HG03095 (cell line): Measurements from ENCODE around the gene ASIC2.

Experiments used
- ATAC-seq: cut with Tn5 transposase; IDR thresholded peaks from one replicate; pipeline ENCODE4 v1.9.1; 2021; ENCODE audit warnings: moderate library complexity; ENCODE audit not compliant: unreplicated experiment

The ASIC2 gene

DNA sequence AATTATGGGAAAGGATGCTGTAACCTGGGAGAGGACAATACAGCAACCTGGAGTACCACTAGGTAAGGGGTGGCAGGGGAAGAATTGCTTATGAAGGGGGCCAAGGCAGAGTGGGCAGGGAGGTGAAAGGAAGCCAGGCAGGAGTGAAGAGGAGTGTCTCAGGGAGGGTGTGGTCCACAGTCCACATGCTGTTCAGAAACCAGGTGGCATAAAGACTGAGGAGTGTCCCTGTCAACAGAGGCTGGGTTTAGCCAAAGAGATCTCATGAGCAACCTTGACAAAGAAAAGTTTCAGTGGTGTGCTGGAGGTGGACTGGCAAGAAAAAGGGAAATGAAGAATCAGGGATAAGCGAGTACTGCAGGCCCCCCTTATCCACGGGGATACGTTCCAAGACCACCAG, 213.0 kb downstream of the ASIC2 start:
- ATAC-seq = no peak

DNA sequence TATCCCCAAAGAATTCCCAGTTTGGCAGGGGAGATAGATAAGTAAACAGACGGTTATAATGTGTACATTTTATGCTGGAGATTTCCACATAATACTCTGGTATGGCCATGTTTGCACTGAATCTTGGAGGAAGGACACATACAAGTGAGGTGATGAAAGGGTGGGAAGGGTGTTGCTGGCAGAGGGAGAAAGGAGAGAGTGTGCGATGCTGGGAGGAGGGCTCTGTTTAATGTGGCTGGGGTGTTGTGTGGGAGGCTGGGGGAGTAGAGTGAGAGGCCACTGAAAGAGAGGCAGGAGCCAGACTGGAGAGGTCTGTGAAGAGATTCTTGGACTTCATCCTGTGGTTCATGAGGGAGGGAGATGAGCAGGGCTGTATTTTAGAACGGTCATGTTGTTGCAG, 213.9 kb downstream of the ASIC2 start:
- no peak for ATAC-seq

- no peak for ATAC-seq
Observed at GRCh38 chr17:33076979-33077378, 216.1 kb downstream of the ASIC2 start.

- ATAC-seq = no peak
Observed at GRCh38 chr17:33073416-33073815, 219.7 kb downstream of the ASIC2 start.

- ATAC-seq = no peak
Observed at GRCh38 chr17:33072421-33073161, 220.5 kb downstream of the ASIC2 start.

GRCh38 chr17:33071656-33072055, 221.4 kb downstream of the ASIC2 start:
- no peak for ATAC-seq

GRCh38 chr17:33057564-33057963, 235.5 kb downstream of the ASIC2 start:
- ATAC-seq = no peak

DNA sequence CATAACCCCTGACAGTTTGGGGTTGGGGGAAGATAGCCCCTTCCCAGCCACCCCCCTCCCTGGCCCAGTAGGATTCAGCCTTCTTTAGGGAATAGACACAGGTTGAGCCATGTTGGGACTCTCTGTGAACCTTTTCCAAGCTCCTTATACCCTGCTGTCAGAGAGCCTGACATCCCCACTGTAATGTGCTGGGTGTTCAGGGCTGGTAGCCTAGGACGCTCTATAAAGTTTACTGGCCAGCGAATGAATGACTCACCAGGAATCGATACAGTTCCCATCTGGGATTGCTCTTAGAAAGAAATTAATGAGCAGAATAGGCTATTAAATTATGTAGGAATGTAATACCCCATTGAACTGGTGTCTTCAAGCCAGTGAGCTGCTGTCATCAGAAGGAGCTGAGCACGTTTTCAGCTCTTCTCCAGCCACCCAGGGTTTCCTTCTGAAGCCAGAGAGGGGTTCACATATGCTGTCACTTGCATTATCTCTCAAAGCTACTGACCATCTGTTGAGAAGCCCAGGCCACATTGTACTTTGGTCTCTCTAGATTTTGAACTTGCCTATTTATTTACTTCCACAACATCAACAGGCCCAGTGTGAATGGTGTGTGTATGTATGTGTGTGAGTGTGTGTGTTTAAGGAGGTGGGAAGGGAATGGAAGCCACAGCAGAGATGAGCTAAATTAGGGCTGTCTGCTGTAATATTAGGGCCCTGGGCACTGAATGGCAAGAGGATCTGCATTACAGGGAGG, 236.5 kb downstream of the ASIC2 start:
- ATAC-seq = no peak

GRCh38 chr17:33055746-33056145, 237.3 kb downstream of the ASIC2 start:
- no peak for ATAC-seq

DNA sequence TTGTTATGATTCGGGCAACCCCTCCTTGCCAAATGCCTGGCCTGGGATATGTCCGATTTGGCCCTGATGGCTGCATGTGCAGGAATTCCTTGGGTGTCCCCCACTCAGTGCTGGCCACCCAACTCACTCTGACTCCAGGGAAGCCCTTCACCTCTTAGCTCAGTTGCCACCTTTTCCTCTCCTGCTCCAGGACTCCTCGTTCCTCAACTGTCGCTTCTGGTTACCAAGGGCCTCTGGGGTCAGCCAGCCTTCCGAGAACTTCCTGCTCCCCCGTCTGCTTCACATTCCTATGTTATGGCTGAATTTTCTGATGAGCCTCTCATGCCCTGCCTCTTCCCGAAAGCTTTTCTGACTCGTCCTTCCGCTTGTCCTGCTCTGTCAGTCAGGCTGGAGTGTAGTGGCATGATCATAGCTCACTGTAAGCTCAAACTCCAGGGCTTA, 237.9 kb downstream of the ASIC2 start:
- ATAC-seq = no peak

DNA sequence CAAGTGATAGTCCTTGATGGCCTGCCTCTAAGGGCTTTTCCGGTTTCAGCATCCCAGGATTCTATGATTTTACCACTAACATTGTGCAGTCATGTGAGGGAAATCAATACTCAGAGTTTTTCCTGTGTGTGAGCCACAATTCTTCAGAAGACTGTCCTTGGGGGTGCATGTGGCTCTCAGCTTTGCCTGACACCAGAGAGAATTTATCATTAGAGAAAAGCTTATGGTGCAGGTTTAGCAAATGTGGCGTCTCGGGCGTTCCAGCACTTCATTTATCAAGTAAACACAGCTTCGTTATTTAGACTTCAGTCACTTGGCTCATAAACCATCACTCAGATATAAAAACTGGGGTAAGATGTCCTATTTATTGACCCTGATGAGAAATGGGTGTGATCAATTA, 238.7 kb downstream of the ASIC2 start:
- ATAC-seq = no peak

DNA sequence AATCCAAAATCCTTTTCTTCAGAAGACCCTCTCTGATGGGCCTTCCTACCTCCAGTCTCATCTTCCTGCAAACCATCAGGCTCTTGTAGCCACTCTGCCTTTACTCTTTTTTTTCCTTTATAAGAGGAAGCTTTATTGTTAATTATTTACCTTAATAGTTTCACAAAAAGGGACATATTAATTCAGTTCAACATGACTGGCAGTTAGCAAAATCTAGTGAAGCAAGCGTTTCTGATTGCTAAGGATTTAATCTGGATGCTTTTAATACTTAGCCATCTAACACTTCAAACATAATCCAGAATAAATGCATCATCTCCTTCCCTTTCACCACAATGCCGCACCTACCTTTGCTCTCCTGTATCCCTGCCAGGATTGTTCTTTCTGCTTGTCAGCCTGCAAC, 239.4 kb downstream of the ASIC2 start:
- ATAC-seq = no peak

- ATAC-seq = no peak
Observed at GRCh38 chr17:33052856-33053255, 240.2 kb downstream of the ASIC2 start.

DNA sequence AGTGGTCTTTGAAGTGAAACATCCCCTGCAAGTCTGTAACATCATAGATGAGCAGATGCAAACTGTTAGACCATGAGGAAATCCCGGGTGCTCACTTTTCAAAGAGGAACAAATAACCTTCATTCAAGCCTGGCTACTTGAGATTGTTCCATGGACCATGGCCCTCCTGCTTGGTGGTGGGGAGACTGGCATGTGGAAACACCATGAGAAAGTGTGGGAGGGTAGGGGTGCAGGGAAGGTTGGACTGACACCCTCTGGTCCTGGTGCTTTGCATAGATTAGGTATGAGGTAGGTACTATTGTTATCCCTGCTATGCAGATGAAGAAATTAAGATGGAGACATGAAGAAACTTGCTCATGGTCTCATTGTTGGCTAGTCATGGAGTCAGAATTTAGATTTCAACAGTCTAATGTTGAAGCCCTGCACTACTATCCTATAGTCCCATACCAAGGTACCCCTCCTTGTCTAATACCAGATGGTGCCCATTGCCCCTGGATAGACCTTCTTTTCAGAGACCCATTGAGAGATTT, 242.4 kb downstream of the ASIC2 start:
- no peak for ATAC-seq

DNA sequence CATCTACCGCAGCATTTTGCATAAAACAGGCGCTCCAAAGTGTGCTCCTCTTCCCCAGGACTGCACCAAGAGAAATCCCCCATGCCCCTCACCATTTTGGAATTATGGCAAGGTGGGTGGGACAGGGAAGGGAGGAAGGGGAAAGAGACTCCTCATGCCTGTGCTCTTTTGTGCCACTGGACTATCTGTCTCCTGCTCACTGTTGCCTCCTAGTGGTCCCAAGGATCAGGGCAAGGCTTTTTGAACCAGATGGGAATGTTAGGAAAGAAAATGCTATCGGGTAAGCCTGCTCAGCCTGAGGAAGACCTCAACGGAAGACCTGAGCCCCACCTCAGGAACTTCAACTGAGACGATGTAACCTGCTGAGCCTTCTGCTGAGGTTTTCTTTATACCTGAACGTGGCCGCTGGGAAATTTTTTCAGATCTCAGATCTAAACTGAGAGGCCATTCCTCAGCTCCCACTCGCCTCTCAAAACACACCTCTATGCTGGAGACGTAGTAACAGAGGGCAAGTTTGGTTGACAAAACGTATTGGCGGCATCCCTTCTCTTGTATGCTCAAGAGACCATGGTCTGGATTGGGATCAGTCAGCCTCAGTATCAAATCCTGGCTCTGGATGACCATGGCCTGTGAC, 243.2 kb downstream of the ASIC2 start:
- no peak for ATAC-seq

GRCh38 chr17:33046361-33047255, 246.5 kb downstream of the ASIC2 start:
- no peak for ATAC-seq

GRCh38 chr17:33045216-33045615, 247.9 kb downstream of the ASIC2 start:
- ATAC-seq = no peak

GRCh38 chr17:33044771-33045170, 248.3 kb downstream of the ASIC2 start:
- no peak for ATAC-seq

GRCh38 chr17:33040461-33040860, 252.6 kb downstream of the ASIC2 start:
- ATAC-seq = no peak

DNA sequence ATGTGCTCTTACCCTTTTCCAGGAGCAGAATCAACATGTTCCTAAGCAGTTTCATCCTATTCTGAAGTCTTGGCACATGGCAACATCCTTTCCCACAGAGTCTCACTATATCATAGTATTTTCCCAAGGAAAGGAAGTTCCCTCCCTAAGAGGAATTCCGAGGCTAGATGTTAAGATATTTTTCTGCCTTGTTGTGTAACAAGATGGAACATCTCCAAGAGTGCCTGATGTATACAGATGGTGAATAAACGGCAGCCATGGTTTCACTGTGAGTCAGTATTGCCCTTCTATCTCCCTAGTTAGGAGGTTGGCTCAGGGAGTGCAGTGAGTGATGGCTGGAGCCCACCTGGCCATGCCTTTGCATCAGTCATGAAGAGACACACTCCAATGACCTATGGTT, 253.2 kb downstream of the ASIC2 start:
- ATAC-seq = no peak

DNA sequence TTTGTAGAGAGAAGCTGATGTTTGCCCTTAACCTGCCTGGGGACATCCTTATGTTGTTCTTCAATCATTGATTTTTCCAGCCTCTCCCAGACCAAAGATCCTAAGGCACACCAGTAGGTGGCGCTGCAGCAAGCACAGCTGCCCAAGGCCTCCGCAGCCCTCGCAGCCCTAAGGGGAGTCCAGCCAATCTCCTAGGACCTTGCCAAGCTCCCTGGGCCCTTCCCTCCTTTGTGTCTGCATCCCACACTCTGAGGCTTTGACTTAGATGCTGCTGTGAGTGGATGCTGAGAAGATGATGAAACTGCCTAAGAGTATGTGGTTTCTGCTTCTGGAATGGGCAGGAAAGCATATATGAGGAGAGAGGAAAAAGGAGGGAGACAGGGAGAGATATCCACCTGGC, 254.4 kb downstream of the ASIC2 start:
- ATAC-seq = no peak
